OCI-LY7 (cell line): ENCODE results near the gene ZFYVE28. TPM values are rescaled to one million over a fixed set of nuclear protein-coding genes. Genes with fewer than 3 reads are reported as not detected.

Experiments
- BruUV-seq: library from RNA; stranded (reverse); fragments of 400-500 nt; replicated peaks from 2 replicates; lab custom pipeline; 2021; lab: Mats Ljungman, UMichigan
- CTCF ChIA-PET: fragments of 300-600 bp; sonication (Branson Sonifier 250); formaldehyde crosslinking; loops from one replicate; lab custom pipeline; 2022; ENCODE audit warnings: antibody characterized with exemption; ENCODE audit not compliant: unreplicated experiment; lab: Charles Lee
- POLR2A ChIA-PET: fragments of 300-600 bp; sonication (Branson Sonifier 250); formaldehyde crosslinking; loops from one replicate; lab custom pipeline; 2022; ENCODE audit warnings: antibody characterized with exemption; lab: Charles Lee
- DNase-seq: peaks from one replicate; pipeline ENCODE4 v3.0.0-alpha.2; 2015; ENCODE audit warnings: low spot score
- H2AFZ ChIP-seq: fragments of 200-600 bp; sonication (generic), shearing (Covaris generic); 2 replicates; pipeline ENCODE4 v1.6.1; 2014; ENCODE audit warnings: mild to moderate bottlenecking, antibody characterized with exemption, low read length, moderate library complexity
- H3K27ac ChIP-seq: fragments of 200-600 bp; sonication (generic); 2 replicates; pipeline ENCODE4 v1.5.1; 2014; ENCODE audit warnings: mixed run types, low read depth, mild to moderate bottlenecking, moderate library complexity, low read length, inconsistent platforms; ENCODE audit not compliant: poor library complexity, severe bottlenecking
- H3K36me3 ChIP-seq: fragments of 200-600 bp; sonication (generic); 2 replicates; pipeline ENCODE4 v1.6.1; 2014; ENCODE audit warnings: mild to moderate bottlenecking, antibody characterized with exemption, low read length, moderate library complexity, mixed read lengths; ENCODE audit not compliant: insufficient read depth
- H3K4me1 ChIP-seq: fragments of 200-600 bp; sonication (generic); 2 replicates; pipeline ENCODE4 v1.5.1; 2014; ENCODE audit warnings: mild to moderate bottlenecking, low read length; ENCODE audit not compliant: insufficient read depth, poor library complexity, severe bottlenecking
- H3K4me2 ChIP-seq: fragments of 200-600 bp; sonication (generic); 2 replicates; pipeline ENCODE4 v1.6.1; 2014; ENCODE audit warnings: mild to moderate bottlenecking, low read length
- H3K4me3 ChIP-seq: fragments of 200-600 bp; sonication (generic); 2 replicates; pipeline ENCODE4 v1.5.1; 2014; ENCODE audit warnings: mild to moderate bottlenecking, low read depth, low read length; ENCODE audit not compliant: poor library complexity, severe bottlenecking
- H3K79me2 ChIP-seq: fragments of 200-600 bp; sonication (generic); 2 replicates; pipeline ENCODE4 v1.6.1; 2016; ENCODE audit warnings: low read depth, mild to moderate bottlenecking, low read length, moderate library complexity, mixed read lengths; ENCODE audit not compliant: insufficient read depth
- H3K9me2 ChIP-seq: fragments of 200-600 bp; sonication (generic); 2 replicates; pipeline ENCODE4 v1.6.1; 2016; ENCODE audit warnings: mild to moderate bottlenecking, low read length, mixed read lengths; ENCODE audit not compliant: insufficient read depth
- H3K9me3 ChIP-seq: fragments of 200-600 bp; sonication (generic); 2 replicates; pipeline ENCODE4 v1.6.1; 2014; ENCODE audit warnings: mild to moderate bottlenecking, mixed run types, low read length, mixed read lengths
- H4K20me1 ChIP-seq: fragments of 200-600 bp; sonication (generic); 2 replicates; pipeline ENCODE4 v1.6.1; 2014; ENCODE audit warnings: mild to moderate bottlenecking, antibody characterized with exemption, low read length, moderate library complexity, mixed read lengths; ENCODE audit not compliant: insufficient read depth
- EZH2phosphoT487 ChIP-seq: fragments of 200-600 bp; sonication (generic); IDR thresholded peaks from 2 replicates; pipeline ENCODE4 v1.6.1; 2018; ENCODE audit warnings: low read depth, borderline replicate concordance, mild to moderate bottlenecking, mixed run types, antibody characterized with exemption, low read length, moderate library complexity, mixed read lengths
- intact Hi-C: fragments of 100-400 bp; cut with micrococcal nuclease; formaldehyde crosslinking; loops from one replicate; pipeline ENCODE4 v1.10.0; 2022; ENCODE audit not compliant: unreplicated experiment
- total RNA-seq, 2 experiments: library from RNA; depleted of rRNA in 1 of 2; stranded (reverse); fragments of >200 nt in 1 of 2; shearing (Covaris generic) in 1 of 2; gene quantifications; 2 replicates each; pipeline ENCODE4 v1.2.3, GENCODE V29; 2014 to 2022
- TF ChIP-seq, protein P1 (sequence below): fragments of 200-600 bp; sonication (generic); conservative IDR thresholded peaks from 2 replicates; pipeline ENCODE4 v1.5.1; 2014; ENCODE audit warnings: mild to moderate bottlenecking, antibody characterized with exemption, low read length, moderate library complexity, mixed read lengths

Gene ZFYVE28
- total RNA-seq, 2 experiments from 2014 or later, result 0.32 TPM; not detected in 1

- no peaks in the 10 kb centered on the region for H4K20me1 ChIP-seq
- no peaks in the 10 kb centered on the region for H3K36me3 ChIP-seq
- intact Hi-C loops, result no loop called here
- H3K9me2 ChIP-seq, result no peaks in the 10 kb centered on the region
- no peak overlapping the region for H3K27ac ChIP-seq
- no TSS peak for BruUV-seq
- no peaks in the 10 kb centered on the region for H3K9me3 ChIP-seq
- H3K4me2 ChIP-seq, result no peak overlapping the region
- POLR2A ChIA-PET, result no interaction called here
- no peak overlapping the region for H2AFZ ChIP-seq
- no peak overlapping the region for H3K4me3 ChIP-seq
- DNase-seq, result no peak
- H3K79me2 ChIP-seq, result no peaks in the 10 kb centered on the region
- peaks cover 12% of the 10 kb centered on the region for H3K4me1 ChIP-seq
- CTCF ChIA-PET, result no interaction called here
- TF ChIP-seq EZH2phosphoT487, result no peak
These were observed 170.2 kb downstream of the ZFYVE28 start for GRCh38 chr4:2248044-2248780.

GRCh38 chr4:2247128-2248043 lies 171.1 kb downstream of the ZFYVE28 start:
- intact Hi-C loops, result no loop called here
- H3K4me3 ChIP-seq, result no peak overlapping the region
- POLR2A ChIA-PET, result no interaction called here
- H3K4me1 ChIP-seq, result peaks cover 17% of the 10 kb centered on the region
- CTCF ChIA-PET, result no interaction called here
- TF ChIP-seq, protein P1, sequence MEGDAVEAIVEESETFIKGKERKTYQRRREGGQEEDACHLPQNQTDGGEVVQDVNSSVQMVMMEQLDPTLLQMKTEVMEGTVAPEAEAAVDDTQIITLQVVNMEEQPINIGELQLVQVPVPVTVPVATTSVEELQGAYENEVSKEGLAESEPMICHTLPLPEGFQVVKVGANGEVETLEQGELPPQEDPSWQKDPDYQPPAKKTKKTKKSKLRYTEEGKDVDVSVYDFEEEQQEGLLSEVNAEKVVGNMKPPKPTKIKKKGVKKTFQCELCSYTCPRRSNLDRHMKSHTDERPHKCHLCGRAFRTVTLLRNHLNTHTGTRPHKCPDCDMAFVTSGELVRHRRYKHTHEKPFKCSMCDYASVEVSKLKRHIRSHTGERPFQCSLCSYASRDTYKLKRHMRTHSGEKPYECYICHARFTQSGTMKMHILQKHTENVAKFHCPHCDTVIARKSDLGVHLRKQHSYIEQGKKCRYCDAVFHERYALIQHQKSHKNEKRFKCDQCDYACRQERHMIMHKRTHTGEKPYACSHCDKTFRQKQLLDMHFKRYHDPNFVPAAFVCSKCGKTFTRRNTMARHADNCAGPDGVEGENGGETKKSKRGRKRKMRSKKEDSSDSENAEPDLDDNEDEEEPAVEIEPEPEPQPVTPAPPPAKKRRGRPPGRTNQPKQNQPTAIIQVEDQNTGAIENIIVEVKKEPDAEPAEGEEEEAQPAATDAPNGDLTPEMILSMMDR, result no peak
- no peak for TF ChIP-seq EZH2phosphoT487
- H2AFZ ChIP-seq, result no peak overlapping the region
- H3K9me3 ChIP-seq, result no peaks in the 10 kb centered on the region
- no peaks in the 10 kb centered on the region for H3K9me2 ChIP-seq
- no peaks in the 10 kb centered on the region for H4K20me1 ChIP-seq
- no peak overlapping the region for H3K27ac ChIP-seq
- DNase-seq, result no peak
- no TSS peak for BruUV-seq
- H3K36me3 ChIP-seq, result no peaks in the 10 kb centered on the region
- no peak overlapping the region for H3K4me2 ChIP-seq
- H3K79me2 ChIP-seq, result no peaks in the 10 kb centered on the region

- intact Hi-C loops, result no loop called here
- ChIA-PET CTCF (no interaction called here), POLR2A (no interaction called here)
- Histone ChIP-seq H3K27ac (no peak overlapping the region), H3K9me3 (no peaks in the 10 kb centered on the region), H3K4me1 (peaks cover 19% of the 10 kb centered on the region), H3K36me3 (no peaks in the 10 kb centered on the region), H3K79me2 (no peaks in the 10 kb centered on the region; the same call in 1 of the 2 replicates), H2AFZ (no peak overlapping the region), H3K4me2 (no peak overlapping the region), H4K20me1 (no peaks in the 10 kb centered on the region; the same call in 1 of the 2 replicates), H3K4me3 (no peak overlapping the region), H3K9me2 (no peaks in the 10 kb centered on the region)
- no peak for DNase-seq
- BruUV-seq, result no TSS peak
- TF ChIP-seq, protein P1, result no peak
- TF ChIP-seq EZH2phosphoT487, result no peak
These were observed 171.9 kb downstream of the ZFYVE28 start for GRCh38 chr4:2246384-2247127.
